ENCODE measurements around the gene EDEM2.
"Not testable (repeated sequence)": the region's sequence is repeated elsewhere in the genome, so short reads cannot be mapped to it uniquely, and the experiment has no call there.

Gene EDEM2

GRCh38 chr20:35168701-35169409, 21.7 kb upstream of the EDEM2 start:
- DNase-seq, result not testable (repeated sequence)

GRCh38 chr20:35167787-35168186, 20.7 kb upstream of the EDEM2 start:
- DNase-seq, result no peak

GRCh38 chr20:35166242-35166830, 19.2 kb upstream of the EDEM2 start:
- DNase-seq, result no peak

- DNase-seq, result no peak
Observed at GRCh38 chr20:35165221-35166185, 18.4 kb upstream of the EDEM2 start.

GRCh38 chr20:35164531-35164930, 17.4 kb upstream of the EDEM2 start:
- not testable (repeated sequence) for DNase-seq

GRCh38 chr20:35160341-35160740, 13.2 kb upstream of the EDEM2 start:
- DNase-seq, result not testable (repeated sequence)

GRCh38 chr20:35156978-35157377, 9.8 kb upstream of the EDEM2 start:
- no peak for DNase-seq

- no peak for DNase-seq
Observed at GRCh38 chr20:35155936-35156335, 8.8 kb upstream of the EDEM2 start.

GRCh38 chr20:35151736-35152135, 4.6 kb upstream of the EDEM2 start:
- DNase-seq, result no peak

GRCh38 chr20:35150846-35151579, 3.9 kb upstream of the EDEM2 start:
- DNase-seq, result no peak

GRCh38 chr20:35147575-35148071, 487 bp upstream of the EDEM2 start:
- not testable (repeated sequence) for DNase-seq

GRCh38 chr20:35146299-35146919, 727 bp downstream of the EDEM2 start:
- no peak for DNase-seq

GRCh38 chr20:35145141-35145564, 2.0 kb downstream of the EDEM2 start:
- peak; percentile 10 for DNase-seq

GRCh38 chr20:35144694-35145093, 2.4 kb downstream of the EDEM2 start:
- no peak for DNase-seq

GRCh38 chr20:35135867-35136586, 11.1 kb downstream of the EDEM2 start:
- DNase-seq, result no peak

GRCh38 chr20:35134880-35135279, 12.3 kb downstream of the EDEM2 start:
- no peak for DNase-seq

- DNase-seq, result no peak
Observed at GRCh38 chr20:35134472-35134871, 12.7 kb downstream of the EDEM2 start.

- DNase-seq, result no peak
Observed at GRCh38 chr20:35133735-35134134, 13.4 kb downstream of the EDEM2 start.

- no peak for DNase-seq
Observed at GRCh38 chr20:35133031-35133430, 14.1 kb downstream of the EDEM2 start.

- DNase-seq, result no peak
Observed at GRCh38 chr20:35131934-35132333, 15.2 kb downstream of the EDEM2 start.

GRCh38 chr20:35129647-35130069, 17.5 kb downstream of the EDEM2 start:
- no peak for DNase-seq

Measured in midbrain (tissue), 1 donor.